Thymus (tissue), 14 donors: Measurements from ENCODE around the gene VSTM2A. TPM values are rescaled to one million over a fixed set of nuclear protein-coding genes. Genes with fewer than 3 reads are reported as not detected.
"Not testable (repeated sequence)": the region's sequence is repeated elsewhere in the genome, so short reads cannot be mapped to it uniquely, and the experiment has no call there.

Experiments used
- DNase-seq, 9 donors: peaks; one replicate each; pipeline ENCODE4 v3.0.0-alpha.2; 2013; ENCODE audit warnings: low spot score in 9 of 9, low read depth in 6 of 9, missing footprints in 1 of 9
- H3K27ac ChIP-seq, 2 donors: one replicate each; pipeline ENCODE4 v1.5.1; 2013; ENCODE audit warnings: control low read depth in 1 of 2, low read depth in 1 of 2, low read length in 1 of 2, mild to moderate bottlenecking in 1 of 2, moderate library complexity in 1 of 2
- H3K27me3 ChIP-seq, 2 donors: one replicate each; pipeline ENCODE4 v1.5.1; 2013; ENCODE audit warnings: low read length in 1 of 2; ENCODE audit not compliant: control insufficient read depth in 2 of 2, insufficient read depth in 1 of 2
- H3K36me3 ChIP-seq, 2 donors: one replicate each; pipeline ENCODE4 v1.5.1; 2013; ENCODE audit warnings: low read length in 1 of 2, mild to moderate bottlenecking in 1 of 2, moderate library complexity in 1 of 2; ENCODE audit not compliant: control insufficient read depth in 2 of 2, insufficient read depth in 2 of 2
- H3K4me1 ChIP-seq, 2 donors: one replicate each; pipeline ENCODE4 v1.5.1; 2013; ENCODE audit warnings: low read length in 2 of 2; ENCODE audit not compliant: control insufficient read depth in 2 of 2, insufficient read depth in 2 of 2
- H3K4me3 ChIP-seq, 2 donors: one replicate each; pipeline ENCODE4 v1.5.1; 2013; ENCODE audit warnings: low read length in 2 of 2, control low read depth in 1 of 2, mild to moderate bottlenecking in 1 of 2
- H3K9me3 ChIP-seq, 2 donors: one replicate each; pipeline ENCODE4 v1.5.1; 2013; ENCODE audit warnings: low read length in 1 of 2, mild to moderate bottlenecking in 1 of 2; ENCODE audit not compliant: control insufficient read depth in 2 of 2, insufficient read depth in 1 of 2
- WGBS: extraction: QIAGEN DNeasy Blood & Tissue Kit; methylation state at CpG from one replicate; pipeline ENCODE4 v1.1.7; 2013; 5-methylcytosine and 5-hydroxymethylcytosine counted together
- long read RNA-seq, 10 donors: transcript quantifications; one replicate each; lab custom pipeline, GENCODE V29; 2026
- polyA plus RNA-seq: library from polyadenylated mRNA; stranded (reverse); fragments of 200-250 nt; gene quantifications from one replicate; pipeline ENCODE4 v1.2.3, GENCODE V29; 2013
- total RNA-seq: library from RNA; stranded (reverse); fragments of 120-200 nt; gene quantifications from one replicate; pipeline ENCODE4 v1.2.4, GENCODE V29; 2013
- donor health status: healthy.

VSTM2A gene
- total RNA-seq (not detected), polyA plus RNA-seq (0.11 TPM)
- long read RNA-seq, donor 1: 0 reads
- long read RNA-seq, donor 2: 0 reads
- long read RNA-seq, donor 3: 0 reads
- long read RNA-seq, donor 4: 0 reads
- long read RNA-seq, donor 5: 0 reads
- long read RNA-seq, donor 6: 0 reads
- long read RNA-seq, donor 7: 0 reads
- long read RNA-seq, donor 8: 0 reads
- long read RNA-seq, donor 9: 0 reads
- long read RNA-seq, donor 10: 0 reads

GRCh38 chr7:54541669-54542625, at the start of gene VSTM2A:
Gene VSTM2A (plus strand): TSS chr7:54542375. CDS start chr7:54542731, 356 bp downstream.
- DNase-seq: no peak
- Histone ChIP-seq H3K4me1 (no peaks in the 10 kb centered on the region), H3K27ac (no peak within 1 kb of the TSS), H3K36me3 (no peaks in the 10 kb centered on the region), H3K9me3 (peaks cover 0 to 1% of the 10 kb centered on the region in 2 donors), H3K27me3 (peaks cover 25 to 50% of the 10 kb centered on the region in 2 donors), H3K4me3 (no peak within 1 kb of the TSS)
- 5% methylated on average over 64 of the region's 64 CpGs for WGBS

GRCh38 chr7:54504531-54504930, 37.6 kb upstream of the VSTM2A start:
- H3K36me3 ChIP-seq, H3K4me1 ChIP-seq, H3K4me3 ChIP-seq, DNase-seq, H3K9me3 ChIP-seq, H3K27me3 ChIP-seq, H3K27ac ChIP-seq: not testable (repeated sequence)
- WGBS: 91% methylated on average over 12 of the region's 12 CpGs

- no peak overlapping the region for H3K27ac ChIP-seq
- no peaks in the 10 kb centered on the region for H3K4me1 ChIP-seq
- no peaks in the 10 kb centered on the region for H3K27me3 ChIP-seq
- 41% methylated on average over 1 of the region's 1 CpG for WGBS
- H3K36me3 ChIP-seq: no peaks in the 10 kb centered on the region
- DNase-seq: no peak
- no peak overlapping the region for H3K4me3 ChIP-seq
- peaks cover 1 to 15% of the 10 kb centered on the region in 2 donors for H3K9me3 ChIP-seq
Observed at GRCh38 chr7:54529568-54529967, 12.6 kb upstream of the VSTM2A start.

- no peak overlapping the region for H3K27ac ChIP-seq
- no peaks in the 10 kb centered on the region for H3K9me3 ChIP-seq
- H3K4me1 ChIP-seq: no peaks in the 10 kb centered on the region
- H3K4me3 ChIP-seq: no peak overlapping the region
- H3K36me3 ChIP-seq: no peaks in the 10 kb centered on the region
- H3K27me3 ChIP-seq: peaks cover 6 to 17% of the 10 kb centered on the region in 2 donors
- no peak for DNase-seq
- 71% methylated on average over 3 of the region's 3 CpGs for WGBS
Observed at GRCh38 chr7:54538122-54538521, 4.1 kb upstream of the VSTM2A start.

GRCh38 chr7:54543051-54543488, 895 bp downstream of the VSTM2A start:
- Histone ChIP-seq H3K4me1 (no peaks in the 10 kb centered on the region), H3K4me3 (no peak overlapping the region), H3K36me3 (no peaks in the 10 kb centered on the region), H3K27me3 (peaks cover 25 to 54% of the 10 kb centered on the region in 2 donors), H3K27ac (no peak overlapping the region), H3K9me3 (peaks cover 0 to 1% of the 10 kb centered on the region in 2 donors)
- no peak for DNase-seq
- WGBS: 9% methylated on average over 7 of the region's 7 CpGs

GRCh38 chr7:54544149-54544526, 2.0 kb downstream of the VSTM2A start:
- Histone ChIP-seq H3K4me1 (no peaks in the 10 kb centered on the region), H3K27ac (no peak overlapping the region), H3K36me3 (no peaks in the 10 kb centered on the region), H3K27me3 (peaks cover 25 to 54% of the 10 kb centered on the region in 2 donors), H3K9me3 (peaks cover 0 to 1% of the 10 kb centered on the region in 2 donors), H3K4me3 (no peak overlapping the region)
- whole genome bisulfite sequencing: 12% methylated on average over 3 of the region's 3 CpGs
- no peak for DNase-seq

- H3K27ac ChIP-seq: no peak overlapping the region
- no peak overlapping the region for H3K4me3 ChIP-seq
- WGBS: 5% methylated on average over 45 of the region's 45 CpGs
- H3K27me3 ChIP-seq: peaks cover 25 to 54% of the 10 kb centered on the region in 2 donors
- H3K36me3 ChIP-seq: no peaks in the 10 kb centered on the region
- no peaks in the 10 kb centered on the region for H3K4me1 ChIP-seq
- H3K9me3 ChIP-seq: peaks cover 0 to 1% of the 10 kb centered on the region in 2 donors
- no peak for DNase-seq
Observed at GRCh38 chr7:54544527-54545240, 2.5 kb downstream of the VSTM2A start.

- peaks cover 25 to 54% of the 10 kb centered on the region in 2 donors for H3K27me3 ChIP-seq
- WGBS: 8% methylated on average over 5 of the region's 5 CpGs
Observed at GRCh38 chr7:54545241-54545563, 3.0 kb downstream of the VSTM2A start.

More at GRCh38 chr7:54545241-54545563, 3.0 kb downstream of the VSTM2A start:
- Histone ChIP-seq H3K4me1 (no peaks in the 10 kb centered on the region), H3K9me3 (peaks cover 0 to 1% of the 10 kb centered on the region in 2 donors), H3K27ac (no peak overlapping the region), H3K4me3 (no peak overlapping the region), H3K36me3 (no peaks in the 10 kb centered on the region)
- no peak for DNase-seq
